Activated gamma-delta T cell treated with anti-CD3 and anti-CD28 coated beads, Interleukin-2, amount 50 U/mL, for 16 hours (primary cell): ENCODE measurements around the gene LBHD2.
"Not testable (repeated sequence)": the region's sequence is repeated elsewhere in the genome, so short reads cannot be mapped to it uniquely, and the experiment has no call there.

Experiments used
- DNase-seq: peaks from one replicate; pipeline ENCODE4 v3.0.0-alpha.2; 2020; ENCODE audit warnings: low read depth

Gene LBHD2

DNA sequence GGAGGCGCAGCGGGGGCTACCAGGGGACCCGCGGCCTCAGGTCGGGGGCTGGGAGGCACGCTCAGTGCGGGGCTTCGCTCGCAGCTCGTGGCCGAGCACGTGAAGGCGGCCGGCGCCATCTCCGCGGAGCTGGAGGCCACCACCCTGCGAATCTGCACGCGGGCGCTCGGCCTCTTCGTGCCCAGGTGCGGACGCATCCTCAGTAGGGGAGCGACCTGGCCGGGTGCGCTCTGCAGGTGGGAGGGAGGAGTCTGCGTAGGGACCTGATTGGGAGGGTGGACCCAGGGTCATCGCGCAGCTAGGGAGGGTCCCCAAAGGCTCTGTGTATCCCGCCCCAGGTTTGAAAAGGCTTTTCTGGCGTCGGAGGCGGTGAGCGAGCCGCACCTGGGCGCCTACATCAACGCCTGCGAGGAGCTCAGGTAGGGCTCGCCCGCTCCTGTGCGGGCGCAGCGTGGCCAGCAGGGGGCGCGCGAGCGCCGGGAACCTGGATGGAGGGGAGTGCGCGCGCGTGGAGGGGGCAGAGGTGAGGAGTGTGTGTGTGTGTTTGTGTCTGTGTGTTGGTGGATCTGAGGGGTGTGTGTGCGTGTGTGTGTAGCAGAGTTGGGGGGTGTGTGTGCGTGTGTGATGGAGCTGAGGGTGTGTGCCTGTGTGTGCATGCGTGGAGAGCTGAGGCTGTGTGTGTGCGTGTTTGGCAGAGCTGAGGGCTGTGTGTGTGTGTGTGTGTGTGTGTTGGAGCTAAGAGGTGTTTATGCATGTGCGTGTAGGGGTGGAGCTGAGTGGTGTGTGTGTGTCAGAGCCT, 20.8 kb downstream of the LBHD2 start:
- peak; percentile 54 for DNase-seq

DNA sequence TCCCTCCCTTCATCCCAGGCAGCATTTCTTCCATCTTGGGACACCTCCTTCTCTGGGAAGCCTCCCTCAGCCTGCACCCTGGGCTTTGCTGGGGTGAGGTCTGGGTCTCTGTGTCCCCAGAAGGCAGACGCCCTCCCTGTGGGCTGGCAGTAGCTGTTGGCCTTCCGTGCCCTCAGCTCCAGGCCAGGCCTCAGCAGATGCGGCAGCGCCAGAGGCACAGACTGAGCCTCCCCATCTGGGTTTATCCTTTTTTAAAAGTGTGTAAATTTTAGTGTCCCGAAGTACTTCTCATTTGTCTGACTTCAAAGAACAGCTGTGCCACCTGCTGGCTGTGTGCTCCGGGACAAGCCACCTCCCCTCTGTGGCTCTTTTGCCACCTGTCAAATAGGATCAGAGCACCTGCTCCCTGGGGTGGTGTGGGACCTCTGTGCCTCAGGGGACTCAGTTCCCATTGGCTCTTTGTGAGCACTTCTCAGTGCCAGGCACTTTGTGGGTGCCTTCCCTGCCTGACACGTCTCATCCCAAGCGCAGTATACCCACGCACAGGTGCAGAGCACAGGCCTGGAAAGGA, 21.7 kb downstream of the LBHD2 start:
- DNase-seq = no peak

DNA sequence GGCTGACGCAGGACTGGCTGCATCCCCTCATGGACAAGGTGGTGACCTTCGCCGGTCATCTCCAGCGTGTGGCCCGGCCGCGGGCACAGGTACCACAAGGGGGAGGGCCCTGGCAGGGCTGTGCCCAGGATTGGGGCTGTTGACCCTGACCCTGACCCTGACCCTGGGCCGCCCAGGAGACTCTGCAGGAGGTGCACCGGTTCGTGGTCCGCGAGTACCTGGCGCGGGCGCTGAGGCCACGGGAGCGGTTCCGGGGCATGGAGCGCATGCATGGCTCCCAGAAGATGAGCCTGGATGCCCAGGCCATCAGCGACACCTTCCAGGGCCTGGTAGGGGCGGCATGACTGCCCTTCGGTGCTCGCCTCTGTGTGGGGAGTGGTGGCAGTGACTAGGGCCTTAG, 23.4 kb downstream of the LBHD2 start:
- DNase-seq = no peak

DNA sequence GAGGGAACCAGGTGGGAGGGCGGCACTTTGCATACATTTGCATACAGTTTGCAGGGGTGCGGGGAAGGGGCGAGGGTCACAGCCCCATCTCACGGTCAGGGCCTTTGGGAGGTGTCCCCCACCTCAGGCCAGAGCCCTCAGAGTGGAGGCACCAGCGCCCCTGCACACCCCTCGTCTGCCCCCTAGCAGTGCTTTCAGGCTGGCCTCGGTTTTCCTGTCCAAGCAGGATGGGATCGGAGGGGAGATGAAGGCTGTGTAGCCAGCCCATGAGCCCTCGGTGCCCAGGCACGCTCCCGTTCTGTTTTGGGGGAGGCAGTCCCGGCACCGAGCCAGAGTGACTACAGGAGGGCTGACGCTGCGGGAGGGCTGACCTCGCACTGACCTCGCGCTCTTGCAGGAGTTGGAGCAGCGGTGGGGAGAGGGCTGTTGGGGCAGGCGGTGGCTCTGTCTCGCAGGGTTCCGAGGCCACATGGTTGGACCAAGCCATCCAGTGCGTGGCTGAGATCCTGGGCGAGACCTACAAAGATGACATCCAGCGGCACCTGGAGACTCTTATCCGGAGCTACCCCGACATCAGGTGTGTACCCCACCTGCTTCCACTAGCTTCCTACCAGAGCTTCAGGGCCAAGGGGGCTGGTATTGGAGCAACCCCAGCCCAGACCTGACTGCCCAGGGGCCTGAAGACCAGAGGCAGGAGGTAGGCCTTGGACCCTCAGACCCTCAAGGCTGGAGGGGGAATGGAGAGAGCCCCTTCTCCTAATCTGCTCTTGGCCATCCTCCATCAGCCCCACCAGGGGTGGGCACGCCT, 24.1 kb downstream of the LBHD2 start:
- no peak for DNase-seq

DNA sequence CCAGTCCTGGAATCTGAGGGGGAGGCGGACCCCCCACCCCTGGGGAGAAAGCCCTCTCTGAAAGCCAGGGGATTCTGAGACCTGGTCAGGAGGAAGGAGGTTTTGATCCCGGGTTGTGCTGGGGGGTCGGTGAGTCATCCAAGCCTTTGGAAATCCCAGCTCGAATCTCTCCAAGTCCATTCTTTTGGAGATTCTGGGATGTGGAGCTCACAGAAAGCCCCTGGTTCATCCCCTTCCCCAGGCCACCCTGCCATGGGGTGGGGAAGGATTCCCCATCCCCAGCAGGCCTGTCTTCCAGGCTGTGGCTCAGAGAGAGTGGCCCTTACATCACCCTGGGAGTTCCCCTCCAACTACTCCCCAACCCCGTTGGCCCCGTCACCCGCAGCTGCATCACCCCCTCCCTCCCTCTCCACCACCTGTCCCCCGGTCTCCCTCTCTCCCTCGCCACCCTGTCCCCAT, 24.8 kb downstream of the LBHD2 start:
- DNase-seq = no peak

DNA sequence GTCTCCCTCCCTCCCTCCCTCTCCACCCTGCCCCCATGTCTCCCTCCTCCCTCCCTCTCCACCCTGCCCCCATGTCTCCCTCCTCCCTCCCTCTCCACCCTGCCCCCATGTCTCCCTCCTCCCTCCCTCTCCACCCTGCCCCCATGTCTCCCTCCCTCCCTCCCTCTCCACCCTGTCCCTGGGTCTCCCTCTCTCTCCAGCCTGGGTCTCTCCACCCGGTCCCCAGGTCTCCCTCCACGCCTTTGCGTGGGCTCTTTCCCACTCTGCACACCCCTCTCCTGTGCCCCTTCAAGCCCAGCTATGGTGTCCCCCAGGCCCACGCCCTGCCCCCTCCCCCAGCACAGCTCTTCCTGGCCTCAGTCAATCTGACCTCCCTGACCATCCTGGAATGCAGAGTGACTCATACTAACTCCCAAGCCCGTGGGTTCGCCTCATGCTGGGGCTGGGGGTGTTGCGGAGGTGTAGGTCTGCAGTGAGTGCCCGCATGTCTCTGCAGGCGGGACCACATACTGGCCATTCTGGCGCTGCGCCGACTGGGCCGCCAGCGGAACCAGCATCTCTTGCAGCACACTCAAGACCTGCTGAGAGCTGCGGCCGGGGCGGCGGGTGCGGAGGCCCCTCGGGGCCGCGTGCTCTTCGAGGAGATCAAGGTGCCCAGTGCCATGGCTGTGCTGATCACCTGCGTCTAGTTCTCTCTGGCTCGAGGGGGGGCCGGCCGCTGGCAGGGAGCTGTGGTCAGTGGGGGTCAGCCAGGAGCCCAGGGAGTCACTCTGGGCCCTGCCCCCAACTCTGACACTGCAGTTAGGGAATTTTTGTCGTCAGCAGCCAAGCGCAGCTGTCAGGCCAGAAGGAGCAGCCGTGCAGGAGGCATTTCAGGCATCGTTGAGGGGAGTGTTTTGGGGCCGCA, 25.8 kb downstream of the LBHD2 start:
- DNase-seq = no peak

DNA sequence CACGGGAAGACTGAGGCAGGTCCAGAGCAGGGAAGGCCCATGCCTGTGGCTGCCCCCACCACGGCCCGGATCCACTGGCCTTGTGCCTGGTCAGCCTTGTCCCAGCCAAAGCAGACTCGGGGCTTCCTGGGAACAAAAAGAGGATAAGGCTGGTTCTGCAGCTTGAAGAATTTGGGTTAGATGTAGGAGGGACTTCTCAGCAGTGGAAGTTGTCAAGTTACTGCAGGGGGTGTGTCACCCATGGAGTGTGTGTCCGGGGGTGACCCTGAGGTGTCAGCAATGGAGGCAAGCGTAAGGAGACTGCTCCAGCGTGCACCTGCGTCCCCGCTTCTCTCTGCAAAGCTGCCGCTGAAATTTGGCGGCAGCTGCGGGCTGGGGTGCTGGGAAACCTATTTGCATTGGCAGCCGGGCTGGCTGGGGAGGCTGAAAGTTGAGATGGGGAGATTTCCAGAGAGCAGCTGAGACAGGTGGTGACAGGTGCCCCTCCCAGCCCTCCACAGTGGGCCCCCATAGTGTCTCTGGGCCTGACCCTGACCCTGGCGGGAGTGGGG, 26.7 kb downstream of the LBHD2 start:
- DNase-seq = no peak

DNA sequence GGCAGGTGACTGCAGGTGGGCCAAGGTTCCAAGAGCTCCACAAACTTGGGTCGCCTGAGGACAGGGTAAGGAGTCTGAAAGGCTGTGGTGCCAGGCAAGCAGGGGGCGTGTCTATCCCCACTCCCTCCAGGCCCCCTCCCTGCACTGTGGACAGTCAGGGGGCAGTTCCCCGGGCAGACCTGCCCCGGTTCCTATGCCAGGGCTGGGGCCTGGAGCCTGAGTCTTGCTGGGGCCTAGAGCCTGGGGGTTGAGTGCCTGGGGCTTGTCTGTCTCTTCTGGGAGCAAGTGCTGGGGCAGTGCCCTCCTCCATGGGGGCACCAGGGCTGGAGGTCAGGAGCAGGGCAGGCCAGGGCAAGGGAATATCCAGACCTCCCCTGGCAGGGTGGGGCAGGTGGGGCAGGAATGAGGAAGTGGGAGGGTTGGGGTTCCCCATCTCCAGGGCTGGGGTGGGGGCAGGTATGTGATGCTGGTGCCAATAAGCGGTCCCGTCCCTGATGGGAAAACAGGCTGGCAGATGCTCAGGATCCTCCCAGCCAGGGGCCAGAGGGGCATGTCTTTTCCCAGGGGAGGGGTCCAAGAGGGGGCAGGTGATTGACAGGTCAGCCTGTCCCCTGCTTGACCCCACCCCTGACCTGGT, 27.3 kb downstream of the LBHD2 start:
- no peak for DNase-seq

DNA sequence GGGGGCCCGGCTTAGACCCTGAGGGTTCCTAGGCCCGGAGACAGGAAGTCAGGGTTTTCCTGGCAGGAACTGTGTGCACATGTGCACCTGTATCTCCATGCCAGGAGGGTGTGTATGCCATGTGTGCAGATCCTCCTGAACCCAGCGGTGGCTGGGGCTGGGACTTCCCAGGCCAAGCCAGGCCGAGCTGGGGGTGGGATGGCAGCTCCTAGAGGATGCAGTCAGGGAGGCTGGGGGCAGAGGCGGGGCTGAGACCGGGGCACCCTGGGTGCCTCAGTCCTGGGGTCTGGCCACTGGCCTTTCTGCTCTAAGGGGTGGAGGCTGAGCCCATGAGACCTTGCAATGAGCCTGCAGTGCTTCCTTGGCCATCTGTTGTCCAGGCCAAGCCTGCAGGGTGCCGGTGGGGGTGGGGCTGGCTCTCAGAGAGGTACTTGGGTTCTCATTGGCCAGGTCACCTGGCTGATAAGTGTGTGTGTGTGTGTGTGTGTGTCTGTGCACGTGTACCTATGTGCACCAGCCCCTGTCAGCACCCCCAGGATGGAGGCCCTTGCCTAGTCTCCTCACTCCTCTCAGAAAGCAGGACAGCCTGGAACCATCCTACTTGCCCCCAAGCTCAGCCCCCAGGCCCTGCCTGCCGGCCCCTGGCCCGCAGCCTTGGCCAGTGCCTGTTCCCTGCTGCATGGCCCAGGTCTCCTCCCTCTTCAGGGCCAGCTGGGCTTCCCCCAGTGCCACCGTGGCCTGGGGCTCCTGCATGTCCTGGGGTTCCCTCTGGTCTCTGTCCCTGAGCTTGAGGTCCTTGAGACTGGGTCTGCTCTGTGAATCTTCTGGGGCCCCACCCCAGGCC, 28.6 kb downstream of the LBHD2 start:
- DNase-seq = no peak

DNA sequence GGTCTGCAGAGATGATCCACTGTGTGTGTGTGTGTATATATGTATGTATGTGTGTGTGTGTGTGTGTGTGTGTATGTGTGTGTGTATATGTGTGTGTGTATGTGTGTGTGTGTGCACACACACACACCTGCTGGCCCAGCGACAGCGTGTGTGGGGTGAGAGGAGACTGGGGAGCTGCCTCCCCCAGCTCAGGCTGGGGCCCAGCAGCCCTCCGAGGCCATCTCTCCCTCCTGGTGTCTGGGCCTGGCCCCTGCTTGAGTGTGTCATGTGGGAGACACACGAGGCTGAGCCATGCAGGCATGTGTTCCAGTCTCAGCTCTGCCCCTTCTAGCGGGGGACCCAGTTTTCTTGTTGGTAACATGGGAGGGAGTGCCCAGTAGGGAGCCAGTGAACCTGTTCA, 29.3 kb downstream of the LBHD2 start:
- DNase-seq = no peak

DNA sequence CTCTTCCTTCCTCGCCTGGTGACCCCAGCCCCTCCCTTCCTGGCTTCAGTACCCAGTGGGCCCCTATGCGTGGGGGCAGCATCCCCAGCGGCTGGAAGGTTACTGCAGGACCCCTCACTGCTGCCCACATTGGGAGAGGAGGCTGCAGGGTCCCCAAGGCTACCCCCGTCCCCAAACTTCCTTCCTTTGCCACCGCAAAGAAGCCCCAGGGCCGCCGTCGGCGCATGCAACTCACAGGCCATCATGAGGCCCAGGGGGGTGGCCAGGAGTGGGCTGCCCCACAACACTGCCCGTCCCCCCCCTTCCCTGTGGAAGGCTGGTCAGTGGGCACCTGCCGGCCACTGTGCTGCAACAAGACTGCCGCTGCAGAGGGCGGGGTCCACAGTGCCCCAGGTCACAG, 29.8 kb downstream of the LBHD2 start:
- DNase-seq = no peak

DNA sequence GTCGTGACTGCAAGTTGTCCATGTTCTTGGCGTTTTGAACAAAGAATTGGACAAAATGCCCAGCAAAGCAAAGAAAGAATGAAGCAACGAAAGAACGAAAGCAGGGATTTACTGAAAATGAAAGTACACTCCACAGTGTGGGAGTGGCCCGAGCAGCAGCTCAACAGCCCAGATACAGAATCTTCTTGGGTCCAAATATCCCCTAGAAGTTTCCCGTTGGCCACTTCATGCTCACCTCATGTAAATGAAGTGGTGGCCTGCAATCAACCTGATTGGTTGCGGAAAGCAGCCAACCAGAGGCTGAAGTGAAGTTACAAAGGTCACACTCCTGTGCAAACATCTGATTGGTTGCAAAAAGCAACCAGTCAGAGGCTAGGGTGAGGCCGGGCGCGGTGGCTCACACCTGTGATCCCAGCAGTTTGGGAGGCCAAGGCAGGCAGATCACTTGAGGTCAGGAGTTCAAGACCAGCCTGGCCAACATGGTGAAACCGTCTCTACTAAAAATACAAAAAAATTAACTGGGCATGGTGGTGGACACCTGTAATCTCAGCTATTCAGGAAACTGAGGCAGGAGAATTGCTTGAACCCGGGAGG, 31.2 kb downstream of the LBHD2 start:
- DNase-seq = not testable (repeated sequence)

DNA sequence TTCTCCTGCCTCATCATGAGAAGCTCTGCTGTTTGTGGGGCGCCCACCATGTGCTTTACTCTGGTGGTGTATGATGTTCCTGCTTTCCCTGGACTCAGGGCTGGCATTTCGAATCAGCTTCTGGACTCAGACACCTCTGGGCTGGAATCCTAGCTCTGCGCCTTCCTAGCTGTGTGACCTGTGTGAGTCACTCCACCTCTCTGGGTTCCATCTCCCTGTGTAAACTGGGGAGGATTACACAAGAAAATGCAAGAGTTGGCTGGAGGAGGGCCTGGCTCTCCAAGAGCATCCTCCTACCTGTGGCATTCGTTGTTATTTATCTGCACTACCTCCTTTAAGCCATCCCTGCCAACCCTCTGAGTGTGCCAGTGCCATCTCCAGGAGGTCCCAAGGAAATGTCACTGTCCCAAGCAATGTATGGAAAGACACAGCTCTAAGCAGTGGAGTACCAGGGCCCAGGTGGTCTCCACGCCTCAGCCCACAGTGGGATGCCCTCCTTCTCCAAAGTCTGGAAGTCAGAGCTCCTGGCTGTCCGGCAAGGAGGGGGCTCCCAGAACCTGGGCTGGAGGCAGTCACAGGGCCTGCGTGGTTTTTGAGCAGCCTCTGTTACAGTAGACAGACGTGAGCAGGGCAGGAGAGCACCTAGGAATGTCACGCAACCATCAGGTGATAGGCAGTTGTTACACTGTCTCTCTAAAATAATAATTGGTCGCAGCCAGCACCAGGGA, 32.0 kb downstream of the LBHD2 start:
- DNase-seq = no peak

DNA sequence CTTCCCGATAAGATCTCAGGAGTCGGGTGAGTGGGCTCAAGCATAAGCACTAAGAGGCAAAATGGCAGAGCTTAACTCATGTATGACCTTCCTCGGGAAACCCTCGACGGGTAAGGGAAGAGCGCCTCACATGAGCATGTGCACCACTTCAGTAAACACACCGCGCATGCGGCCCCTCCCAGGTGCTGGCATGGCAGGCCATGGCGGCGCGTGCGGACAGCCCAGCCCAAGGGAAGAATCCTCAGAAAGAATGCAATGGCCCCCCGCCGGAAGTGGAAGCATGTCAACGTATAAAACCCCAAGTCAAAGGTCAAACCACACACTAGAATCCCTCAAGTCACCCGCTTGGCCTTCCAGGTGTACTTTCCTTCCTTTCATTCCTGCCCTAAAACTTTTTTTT, 32.6 kb downstream of the LBHD2 start:
- no peak for DNase-seq

DNA sequence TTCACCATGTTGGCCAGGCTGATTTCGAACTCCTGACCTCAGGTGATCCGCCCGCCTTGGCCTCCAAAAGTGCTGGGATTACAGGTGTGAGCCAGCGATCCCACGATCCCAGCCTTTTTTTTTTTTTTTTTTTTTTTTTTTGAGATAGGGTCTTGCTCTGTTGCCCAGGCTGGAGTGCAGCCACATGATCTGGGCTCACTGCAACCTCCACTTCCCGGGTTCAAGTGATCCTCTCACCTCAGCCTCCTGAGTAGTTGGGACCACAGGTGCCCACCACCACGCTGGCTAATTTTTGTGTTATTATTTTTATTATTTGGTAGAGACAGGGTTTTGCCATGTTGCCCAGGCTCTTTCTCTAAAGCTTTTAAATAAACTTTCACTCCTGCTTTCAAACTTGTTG, 33.5 kb downstream of the LBHD2 start:
- not testable (repeated sequence) for DNase-seq

DNA sequence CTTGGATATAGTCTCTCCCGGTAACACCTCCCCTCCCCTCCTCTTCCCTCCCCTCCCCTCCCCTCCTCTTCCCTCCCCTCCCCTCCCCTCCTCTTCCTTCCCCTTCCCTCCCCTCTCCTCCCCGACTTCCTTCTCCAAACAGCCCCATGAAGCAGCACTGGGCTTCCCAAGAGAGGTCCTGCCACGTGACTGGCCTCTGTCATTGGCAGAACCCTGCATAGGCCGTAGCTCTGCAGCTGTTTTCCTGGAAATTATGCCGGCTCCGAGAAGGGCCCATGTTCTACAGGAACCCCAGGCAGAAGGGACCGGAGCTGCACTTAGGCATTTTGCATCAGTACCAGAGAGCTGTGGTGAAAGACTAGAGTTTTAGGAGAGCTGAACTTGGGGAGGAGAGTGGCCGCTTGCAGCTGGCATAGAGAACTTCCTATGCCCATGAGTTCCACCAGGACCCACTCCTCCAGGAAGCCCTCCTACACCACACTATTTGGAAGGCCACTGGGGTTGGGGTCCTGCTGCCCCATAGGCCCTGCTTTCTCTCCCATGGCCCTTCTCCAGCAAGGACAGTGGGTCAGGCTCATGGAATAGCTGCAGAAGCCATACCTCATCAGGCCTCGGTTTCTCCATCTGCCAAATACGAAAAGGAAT, 34.1 kb downstream of the LBHD2 start:
- DNase-seq = no peak

DNA sequence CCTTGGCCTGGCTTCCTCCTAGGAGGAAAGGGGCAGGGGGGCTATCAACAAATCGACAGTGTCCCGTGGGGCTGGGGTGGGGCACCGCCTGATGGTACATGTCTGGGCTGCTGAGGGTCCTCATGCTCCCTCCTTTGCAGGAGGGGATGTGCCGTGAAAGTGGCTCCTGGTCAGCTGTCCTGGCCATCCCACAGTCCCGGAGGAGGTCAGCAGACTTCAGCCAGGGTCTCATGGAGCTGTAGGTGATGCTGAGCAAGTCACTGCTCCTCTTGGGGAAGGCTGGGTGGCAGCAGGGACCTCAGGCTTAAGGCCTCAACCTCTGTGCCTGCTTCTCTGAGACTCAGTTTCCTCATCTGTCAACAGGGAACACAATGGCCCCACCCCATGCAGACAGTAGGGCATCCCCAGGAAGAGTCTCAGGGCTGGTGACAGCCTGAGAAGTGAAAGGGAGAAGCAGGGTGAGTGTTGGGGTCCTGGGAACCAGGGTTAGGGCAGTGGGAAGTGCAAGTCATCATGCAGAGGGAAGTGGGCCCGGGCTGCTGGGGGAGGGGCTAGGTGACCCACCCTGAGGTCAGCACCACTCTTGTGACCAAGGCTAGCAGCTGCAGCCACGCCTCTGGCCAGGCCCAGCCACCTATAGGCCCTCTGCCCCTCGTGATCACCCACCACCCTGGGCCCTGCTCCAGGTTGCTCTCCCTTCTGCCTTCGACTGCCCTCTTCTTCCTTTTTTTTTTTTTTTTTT, 34.8 kb downstream of the LBHD2 start:
- no peak for DNase-seq

DNA sequence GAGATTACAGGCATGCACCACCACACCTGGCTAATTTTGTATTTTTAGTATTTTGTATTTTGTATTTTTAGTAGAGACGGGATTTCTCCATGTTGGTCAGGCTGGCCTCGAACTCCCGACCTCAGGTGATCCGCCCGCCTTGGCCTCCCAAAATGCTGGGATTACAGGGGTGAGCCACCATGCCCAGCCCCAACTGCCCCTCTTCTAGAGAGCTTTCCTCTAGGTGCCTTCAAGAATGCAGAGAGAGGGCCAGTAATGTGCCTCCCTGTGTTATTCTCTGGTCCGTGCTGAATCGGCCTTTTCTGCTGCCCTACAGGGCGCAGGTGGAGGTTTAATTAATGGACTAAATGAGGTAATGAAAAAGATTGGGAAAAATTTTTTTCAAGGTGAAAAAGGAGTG, 35.5 kb downstream of the LBHD2 start:
- not testable (repeated sequence) for DNase-seq
